Skeletal muscle cell (primary cell): ENCODE measurements around the gene GJC1.

Experiments used
- DNase-seq: peaks from one replicate; pipeline ENCODE4 v3.0.0-alpha.2; 2010; ENCODE audit warnings: low read depth
- H3K4me3 ChIP-seq: 2 replicates; pipeline ENCODE4 v1.5.1; 2011; ENCODE audit warnings: low read depth, mild to moderate bottlenecking, control low read depth, low read length, moderate library complexity

GJC1 gene

GRCh38 chr17:44807817-44808155 lies 22.3 kb downstream of the GJC1 start:
- no peak for DNase-seq
- no peak overlapping the region for H3K4me3 ChIP-seq

GRCh38 chr17:44807093-44807816 lies 22.8 kb downstream of the GJC1 start:
- no peak overlapping the region for H3K4me3 ChIP-seq
- no peak for DNase-seq

- no peak overlapping the region for H3K4me3 ChIP-seq
- DNase-seq: peak; percentile 39
These were observed 25.6 kb downstream of the GJC1 start for GRCh38 chr17:44804302-44805089.

GRCh38 chr17:44801880-44802279 lies 28.2 kb downstream of the GJC1 start:
- no peak overlapping the region for H3K4me3 ChIP-seq
- no peak for DNase-seq

GRCh38 chr17:44798356-44798755 lies 31.7 kb downstream of the GJC1 start:
- H3K4me3 ChIP-seq: no peak overlapping the region
- no peak for DNase-seq

GRCh38 chr17:44797802-44798201 lies 32.3 kb downstream of the GJC1 start:
- DNase-seq: no peak
- H3K4me3 ChIP-seq: no peak overlapping the region

GRCh38 chr17:44796731-44797130 lies 33.4 kb downstream of the GJC1 start:
- no peak overlapping the region for H3K4me3 ChIP-seq
- DNase-seq: no peak

GRCh38 chr17:44795928-44796327 lies 34.2 kb downstream of the GJC1 start:
- H3K4me3 ChIP-seq: no peak overlapping the region
- DNase-seq: no peak

GRCh38 chr17:44795421-44795820 lies 34.7 kb downstream of the GJC1 start:
- no peak overlapping the region for H3K4me3 ChIP-seq
- DNase-seq: no peak

GRCh38 chr17:44794851-44795413 lies 35.2 kb downstream of the GJC1 start:
- no peak overlapping the region for H3K4me3 ChIP-seq
- peak; percentile 49 for DNase-seq

- no peak overlapping the region for H3K4me3 ChIP-seq
- no peak for DNase-seq
These were observed 35.9 kb downstream of the GJC1 start for GRCh38 chr17:44793885-44794842.

GRCh38 chr17:44792276-44792675 lies 37.8 kb downstream of the GJC1 start:
- no peak for DNase-seq
- no peak overlapping the region for H3K4me3 ChIP-seq

GRCh38 chr17:44788139-44788538 lies 41.9 kb downstream of the GJC1 start:
- no peak overlapping the region for H3K4me3 ChIP-seq
- no peak for DNase-seq

GRCh38 chr17:44787271-44787940 lies 42.7 kb downstream of the GJC1 start:
- no peak overlapping the region for H3K4me3 ChIP-seq
- no peak for DNase-seq

- no peak overlapping the region for H3K4me3 ChIP-seq
- DNase-seq: no peak
These were observed 43.5 kb downstream of the GJC1 start for GRCh38 chr17:44786551-44787081.

- no peak overlapping the region for H3K4me3 ChIP-seq
- no peak for DNase-seq
These were observed 44.2 kb downstream of the GJC1 start for GRCh38 chr17:44785921-44786320.

GRCh38 chr17:44782326-44782850 lies 47.7 kb downstream of the GJC1 start:
- DNase-seq: no peak
- H3K4me3 ChIP-seq: no peak overlapping the region

- DNase-seq: no peak
These were observed 48.3 kb downstream of the GJC1 start for GRCh38 chr17:44781551-44782325.

More at GRCh38 chr17:44781551-44782325, 48.3 kb downstream of the GJC1 start:
- no peak overlapping the region for H3K4me3 ChIP-seq
